Endothelial cell of umbilical vein (primary cell): ENCODE data around the gene ZSCAN4. TPM values are rescaled to one million over a fixed set of nuclear protein-coding genes. Genes with fewer than 3 reads are reported as not detected.

Source experiments
- BruUV-seq: library from RNA; stranded (reverse); fragments of 400-500 nt; replicated peaks from 2 replicates; lab custom pipeline; 2021; lab: Mats Ljungman, UMichigan
- CTCF ChIA-PET: fragments of 300-600, 350-600 bp; sonication (Branson Sonifier 250); formaldehyde crosslinking; loops from one replicate; lab custom pipeline; 2021; ENCODE audit warnings: antibody characterized with exemption, inconsistent platforms; lab: Charles Lee
- POLR2A ChIA-PET: fragments of 300-600, 350-600 bp; sonication (Branson Sonifier 250); formaldehyde crosslinking; loops from one replicate; lab custom pipeline; 2021; ENCODE audit warnings: antibody characterized with exemption, inconsistent platforms; lab: Charles Lee
- DNase-seq: peaks from one replicate; pipeline ENCODE4 v3.0.0-alpha.2; 2011; ENCODE audit warnings: low read depth, low spot score
- FAIRE-seq: peaks from 2 replicates; lab custom pipeline; 2011; peaks lifted over from hg19 to GRCh38; lab: Jason Lieb, UNC
- H2AFZ ChIP-seq: 2 replicates; pipeline ENCODE4 v1.6.0; 2012; ENCODE audit warnings: low read depth, low read length, control low read depth, inconsistent platforms
- H3K27ac ChIP-seq: 2 replicates; pipeline ENCODE4 v1.5.1; 2011; ENCODE audit warnings: low read depth, mild to moderate bottlenecking, control low read depth, low read length, moderate library complexity; ENCODE audit not compliant: insufficient read depth
- H3K27me3 ChIP-seq, 2 experiments: 2 replicates each; pipeline versions ENCODE4 v1.6.0 to v1.6.1; 2011; ENCODE audit warnings: low read length in 2 of 2, mixed read lengths in 1 of 2; ENCODE audit not compliant: control insufficient read depth in 2 of 2, insufficient read depth in 2 of 2
- H3K36me3 ChIP-seq, 2 experiments: 2 replicates in 1 of 2; 3 replicates in 1 of 2; pipeline ENCODE4 v1.5.1; 2011; ENCODE audit warnings: low read length in 2 of 2, mild to moderate bottlenecking in 1 of 2, moderate library complexity in 1 of 2; ENCODE audit not compliant: control insufficient read depth in 2 of 2, insufficient read depth in 2 of 2; ENCODE audit errors: extremely low read depth in 1 of 2
- H3K4me1 ChIP-seq: 3 replicates; pipeline ENCODE4 v1.5.1; 2011; ENCODE audit warnings: mild to moderate bottlenecking, low read length; ENCODE audit not compliant: control insufficient read depth, insufficient read depth; ENCODE audit errors: extremely low read depth
- H3K4me2 ChIP-seq: 2 replicates; pipeline ENCODE4 v1.6.1; 2011; ENCODE audit warnings: low read length, control low read depth, mixed read lengths; ENCODE audit not compliant: insufficient read depth
- H3K4me3 ChIP-seq, 3 experiments: fragments of 200-600 bp in 1 of 3; sonication (generic), shearing (Covaris generic) in 1 of 3; replicated peaks in 1 of 3; 2 replicates each; pipeline ENCODE4 v1.5.1; 2011 to 2016; ENCODE audit warnings: control low read depth in 3 of 3, low read length in 3 of 3, mild to moderate bottlenecking in 2 of 3, inconsistent platforms in 1 of 3, low read depth in 1 of 3, moderate library complexity in 1 of 3; ENCODE audit not compliant: insufficient read depth in 1 of 3
- H3K79me2 ChIP-seq: 2 replicates; pipeline ENCODE4 v1.6.0; 2012; ENCODE audit warnings: low read length, inconsistent platforms; ENCODE audit not compliant: control insufficient read depth, insufficient read depth
- H3K9ac ChIP-seq: replicated peaks from 2 replicates; pipeline ENCODE3; 2011; ENCODE audit warnings: low read length, control low read depth; ENCODE audit not compliant: insufficient read depth; ENCODE audit errors: extremely low read depth
- H3K9me1 ChIP-seq: replicated peaks from 3 replicates; pipeline ENCODE4 v1.6.0; 2011; ENCODE audit warnings: mild to moderate bottlenecking, low read length; ENCODE audit not compliant: control insufficient read depth, insufficient read depth; ENCODE audit errors: extremely low read depth
- H3K9me3 ChIP-seq: replicated peaks from 2 replicates; pipeline ENCODE4 v1.5.1; 2012; ENCODE audit warnings: low read length, inconsistent platforms; ENCODE audit not compliant: control insufficient read depth, insufficient read depth
- H4K20me1 ChIP-seq: replicated peaks from 2 replicates; pipeline ENCODE3; 2011; ENCODE audit warnings: mild to moderate bottlenecking, low read length; ENCODE audit not compliant: control insufficient read depth, insufficient read depth; ENCODE audit errors: extremely low read depth
- EZH2 ChIP-seq: IDR thresholded peaks from 2 replicates; pipeline ENCODE4 v1.6.1; 2012; ENCODE audit warnings: borderline replicate concordance, low read depth, mild to moderate bottlenecking, moderate library complexity, low read length, inconsistent platforms; ENCODE audit not compliant: severe bottlenecking
- FOS ChIP-seq: IDR thresholded peaks from 2 replicates; pipeline ENCODE4 v1.6.1; 2011; ENCODE audit warnings: mild to moderate bottlenecking, low read length, moderate library complexity, borderline replicate concordance; ENCODE audit not compliant: insufficient read depth
- GATA2 ChIP-seq: IDR thresholded peaks from 2 replicates; pipeline ENCODE4 v1.7.0; 2011; ENCODE audit warnings: low read depth, mild to moderate bottlenecking, moderate library complexity, mixed read lengths, low read length; ENCODE audit not compliant: insufficient read length, insufficient read depth
- JUN ChIP-seq: IDR thresholded peaks from 2 replicates; pipeline ENCODE4 v1.6.1; 2011; ENCODE audit warnings: borderline replicate concordance, low read depth; ENCODE audit not compliant: insufficient read length, insufficient read depth
- MYC ChIP-seq: IDR thresholded peaks from one replicate; pipeline ENCODE4 v1.6.1; 2011; ENCODE audit warnings: mild to moderate bottlenecking, low read depth, low read length
- POLR2A ChIP-seq: IDR thresholded peaks from 2 replicates; pipeline ENCODE4 v1.6.1; 2012; ENCODE audit warnings: low read depth, mild to moderate bottlenecking, control low read depth, low read length
- POLR2AphosphoS5 ChIP-seq: IDR thresholded peaks from 2 replicates; pipeline ENCODE4 v1.6.1; 2012; ENCODE audit warnings: low read depth, mild to moderate bottlenecking, control low read depth, low read length, moderate library complexity; ENCODE audit not compliant: insufficient read depth
- dilution Hi-C: fragments of 300-500 bp; cut with MboI; formaldehyde crosslinking; loops from one replicate; pipeline ENCODE4 v1.15.0; 2019; ENCODE audit warnings: low sequenced_read_pairs; ENCODE audit not compliant: extremely low pct_ligation_motif_present
- intact Hi-C: fragments of 100-400 bp; cut with micrococcal nuclease; formaldehyde crosslinking; loops from one replicate; pipeline ENCODE4 v1.10.0; 2022
- polyA plus RNA-seq, 4 experiments: library from polyadenylated mRNA; depleted of rRNA in 3 of 4; stranded (reverse) in 3 of 4; unstranded in 1 of 4; fragments of >200 nt; gene quantifications; 2 replicates each; pipeline versions ENCODE4 v1.2.1 to v1.2.3, GENCODE V29; 2011 to 2012; ENCODE audit warnings: missing spikeins in 1 of 4
- total RNA-seq: library from RNA; stranded (reverse); gene quantifications from 2 replicates; pipeline ENCODE4 v1.2.3, GENCODE V29; 2021
- TF ChIP-seq, protein P1 (sequence below), 2 donors: IDR thresholded peaks; 1 replicate in 1 of 2; 2 replicates in 1 of 2; pipeline ENCODE4 v1.5.1; 2011; ENCODE audit warnings: low read length in 2 of 2, mild to moderate bottlenecking in 2 of 2, moderate library complexity in 2 of 2, control low read depth in 1 of 2, inconsistent platforms in 1 of 2, low read depth in 1 of 2; ENCODE audit not compliant: insufficient read depth in 1 of 2; ENCODE audit errors: extremely low read depth in 1 of 2
- TF ChIP-seq, protein P2 (sequence below): IDR thresholded peaks from 2 replicates; pipeline ENCODE4 v1.6.1; 2011; ENCODE audit not compliant: insufficient read depth, insufficient read length

Gene ZSCAN4
- total and polyA plus RNA-seq, 2 donors (not counting 3 experiments of a cell fraction or from before 2014, with no cell fraction given): not detected

- no TSS peak for BruUV-seq
- Histone ChIP-seq H3K4me1 (peaks cover 4% of the 10 kb centered on the region), H3K9me1 (no peaks in the 10 kb centered on the region), H3K4me2 (no peak overlapping the region), H4K20me1 (no peaks in the 10 kb centered on the region), H3K9ac (no peak overlapping the region), H3K4me3 (no peak overlapping the region), H3K79me2 (no peaks in the 10 kb centered on the region), H2AFZ (no peak overlapping the region), H3K27me3 (peaks cover 0 to 2% of the 10 kb centered on the region in 2 experiments), H3K36me3 (no peaks in the 10 kb centered on the region), H3K9me3 (no peaks in the 10 kb centered on the region), H3K27ac (no peak overlapping the region)
- DNase-seq: no peak
- FAIRE-seq: no peak
- dilution Hi-C loops: no loop called here
- ChIA-PET POLR2A (no interaction called here), CTCF (no interaction called here)
- TF ChIP-seq GATA2 (no peak), FOS (no peak), EZH2 (no peak), POLR2AphosphoS5 (no peak), JUN (no peak), MYC (no peak), POLR2A (no peak)
- TF ChIP-seq, protein P1, sequence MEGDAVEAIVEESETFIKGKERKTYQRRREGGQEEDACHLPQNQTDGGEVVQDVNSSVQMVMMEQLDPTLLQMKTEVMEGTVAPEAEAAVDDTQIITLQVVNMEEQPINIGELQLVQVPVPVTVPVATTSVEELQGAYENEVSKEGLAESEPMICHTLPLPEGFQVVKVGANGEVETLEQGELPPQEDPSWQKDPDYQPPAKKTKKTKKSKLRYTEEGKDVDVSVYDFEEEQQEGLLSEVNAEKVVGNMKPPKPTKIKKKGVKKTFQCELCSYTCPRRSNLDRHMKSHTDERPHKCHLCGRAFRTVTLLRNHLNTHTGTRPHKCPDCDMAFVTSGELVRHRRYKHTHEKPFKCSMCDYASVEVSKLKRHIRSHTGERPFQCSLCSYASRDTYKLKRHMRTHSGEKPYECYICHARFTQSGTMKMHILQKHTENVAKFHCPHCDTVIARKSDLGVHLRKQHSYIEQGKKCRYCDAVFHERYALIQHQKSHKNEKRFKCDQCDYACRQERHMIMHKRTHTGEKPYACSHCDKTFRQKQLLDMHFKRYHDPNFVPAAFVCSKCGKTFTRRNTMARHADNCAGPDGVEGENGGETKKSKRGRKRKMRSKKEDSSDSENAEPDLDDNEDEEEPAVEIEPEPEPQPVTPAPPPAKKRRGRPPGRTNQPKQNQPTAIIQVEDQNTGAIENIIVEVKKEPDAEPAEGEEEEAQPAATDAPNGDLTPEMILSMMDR (IDR thresholded peaks at IDR 0.05; ENCODE audit: extremely low read depth in 1 of 2, insufficient read depth in 1 of 2, low read depth in 1 of 2, low read length in 2 of 2): no peak
- TF ChIP-seq, protein P2, sequence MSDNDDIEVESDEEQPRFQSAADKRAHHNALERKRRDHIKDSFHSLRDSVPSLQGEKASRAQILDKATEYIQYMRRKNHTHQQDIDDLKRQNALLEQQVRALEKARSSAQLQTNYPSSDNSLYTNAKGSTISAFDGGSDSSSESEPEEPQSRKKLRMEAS: no peak
- intact Hi-C loops: no loop called here
These were observed 1.5 kb upstream of the ZSCAN4 start for GRCh38 chr19:57667228-57667627.
